Esophagus (tissue), 2 donors: Measurements from ENCODE around the gene LPIN2. TPM values are rescaled to one million over a fixed set of nuclear protein-coding genes. Genes with fewer than 3 reads are reported as not detected.

Source experiments
- H3K27ac ChIP-seq, 2 donors: one replicate each; pipeline ENCODE4 v1.5.1; 2013; ENCODE audit warnings: low read depth in 2 of 2, mild to moderate bottlenecking in 2 of 2, inconsistent platforms in 1 of 2, low read length in 1 of 2, moderate library complexity in 1 of 2
- H3K27me3 ChIP-seq, 2 donors: one replicate each; pipeline ENCODE4 v1.6.1; 2013; ENCODE audit warnings: low read length in 2 of 2, control low read depth in 1 of 2, mild to moderate bottlenecking in 1 of 2; ENCODE audit not compliant: insufficient read depth in 2 of 2, control insufficient read depth in 1 of 2
- H3K36me3 ChIP-seq, 2 donors: one replicate each; pipeline ENCODE4 v1.6.1; 2013; ENCODE audit warnings: low read length in 1 of 2; ENCODE audit not compliant: control insufficient read depth in 2 of 2, insufficient read depth in 2 of 2
- H3K4me1 ChIP-seq, 2 donors: one replicate each; pipeline ENCODE4 v1.6.1; 2013; ENCODE audit warnings: low read length in 1 of 2; ENCODE audit not compliant: control insufficient read depth in 2 of 2, insufficient read depth in 2 of 2
- H3K4me3 ChIP-seq, 2 donors: one replicate each; pipeline ENCODE4 v1.5.1; 2013; ENCODE audit warnings: low read length in 2 of 2, mild to moderate bottlenecking in 2 of 2, low read depth in 1 of 2, moderate library complexity in 1 of 2
- H3K9me3 ChIP-seq, 2 donors: one replicate each; pipeline ENCODE4 v1.6.1; 2013; ENCODE audit warnings: mild to moderate bottlenecking in 2 of 2, low read depth in 1 of 2, low read length in 1 of 2, moderate library complexity in 1 of 2; ENCODE audit not compliant: control insufficient read depth in 2 of 2, insufficient read depth in 1 of 2
- WGBS, 2 donors: extraction: QIAGEN DNeasy Blood & Tissue Kit; methylation state at CpG; one replicate each; pipeline ENCODE4 v1.1.7; 2013; 5-methylcytosine and 5-hydroxymethylcytosine counted together
- polyA plus RNA-seq, 2 donors: library from polyadenylated mRNA; stranded (reverse); fragments of 200-250 nt; gene quantifications; one replicate each; pipeline ENCODE4 v1.2.3, GENCODE V29; 2013
- donor health status: healthy with polysubstance abuse.
- donor health status: Bipolar disorder and iron deficiency.

Gene LPIN2
- polyA plus RNA-seq, 2 donors, result 6.2 to 10.9 TPM

GRCh38 chr18:2967820-2968219 is 45.1 kb downstream of the LPIN2 start:
- no peak overlapping the region for H3K4me3 ChIP-seq
- H3K4me1 ChIP-seq, result peaks cover 3 to 5% of the 10 kb centered on the region in 2 donors
- H3K9me3 ChIP-seq, result no peaks in the 10 kb centered on the region
- no peaks in the 10 kb centered on the region for H3K27me3 ChIP-seq
- no peak overlapping the region for H3K27ac ChIP-seq
- WGBS, 2 donors, result 79 to 85% methylated on average over 8 of the region's 8 CpGs
- H3K36me3 ChIP-seq, result no peaks in the 10 kb centered on the region

DNA sequence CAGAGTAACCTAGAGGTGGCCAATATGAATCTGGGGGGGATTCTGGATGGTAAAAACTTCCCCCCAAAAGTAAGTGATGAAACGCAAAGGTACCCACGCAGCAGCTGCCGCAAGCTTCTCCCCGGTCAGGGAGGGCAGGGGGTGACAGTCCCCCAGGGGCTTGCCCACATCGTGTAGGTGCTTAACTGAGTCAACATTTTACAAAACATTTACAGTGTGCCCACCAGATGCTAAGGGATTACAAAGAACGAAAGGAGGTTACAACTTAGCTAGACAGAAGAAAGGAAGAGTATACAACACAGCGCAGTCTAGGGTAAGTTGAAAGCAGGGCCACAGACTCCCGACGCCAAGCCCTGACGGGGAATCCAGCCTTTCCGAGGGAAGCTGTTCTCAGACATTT is 45.6 kb downstream of the LPIN2 start:
- no peaks in the 10 kb centered on the region for H3K27me3 ChIP-seq
- H3K27ac ChIP-seq, result no peak overlapping the region
- H3K9me3 ChIP-seq, result no peaks in the 10 kb centered on the region
- peaks cover 3 to 5% of the 10 kb centered on the region in 2 donors for H3K4me1 ChIP-seq
- 86 to 88% methylated on average over 11 of the region's 11 CpGs for WGBS, 2 donors
- no peak overlapping the region for H3K4me3 ChIP-seq
- H3K36me3 ChIP-seq, result no peaks in the 10 kb centered on the region

DNA sequence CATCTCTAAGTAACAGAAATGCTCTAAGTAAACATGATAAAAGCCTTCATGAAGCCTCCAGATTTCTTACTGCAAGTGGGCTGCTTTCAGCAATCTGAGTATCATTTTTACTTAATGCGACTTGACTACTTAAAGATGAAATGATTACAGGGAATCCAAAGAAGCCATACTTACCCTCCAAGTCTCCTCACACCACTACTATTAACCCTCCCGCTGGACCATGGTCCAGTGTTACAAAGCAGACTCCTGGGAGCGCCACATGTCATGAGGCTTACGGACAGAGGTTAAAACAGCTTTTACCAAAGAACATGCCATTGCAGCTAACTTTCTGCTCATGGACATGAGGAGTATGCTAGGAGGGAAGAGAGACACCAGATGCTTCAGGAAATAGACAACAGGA is 46.4 kb downstream of the LPIN2 start:
- Histone ChIP-seq H3K27me3 (no peaks in the 10 kb centered on the region), H3K27ac (peak overlapping the region in 1 of 2 donors; percentile 42), H3K36me3 (no peaks in the 10 kb centered on the region), H3K4me3 (no peak overlapping the region), H3K9me3 (no peaks in the 10 kb centered on the region), H3K4me1 (peaks cover 3 to 5% of the 10 kb centered on the region in 2 donors)
- 91 to 94% methylated on average over 4 of the region's 4 CpGs for WGBS, 2 donors

DNA sequence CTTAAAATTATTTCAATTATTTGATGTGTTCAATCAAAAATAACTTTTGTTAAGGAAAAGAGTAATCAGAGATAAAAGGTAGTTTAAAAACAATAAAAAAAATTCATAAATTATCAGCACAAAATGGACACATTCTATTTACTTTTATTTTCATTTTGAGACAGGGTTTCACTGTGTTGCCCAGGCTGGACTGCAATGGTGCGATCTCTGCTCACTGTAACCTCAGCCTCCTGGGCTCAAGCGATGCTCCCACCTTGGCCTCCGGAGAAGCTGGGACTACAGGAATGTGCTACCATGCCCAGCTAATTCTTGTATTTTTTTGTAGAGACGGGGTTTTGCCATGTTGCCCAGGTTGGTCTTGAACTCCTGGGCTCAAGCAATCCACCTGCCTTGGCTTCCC is 47.1 kb downstream of the LPIN2 start:
- Histone ChIP-seq H3K4me3 (no peak overlapping the region), H3K27me3 (no peaks in the 10 kb centered on the region), H3K27ac (no peak overlapping the region), H3K9me3 (no peaks in the 10 kb centered on the region), H3K4me1 (peaks cover 2 to 3% of the 10 kb centered on the region in 2 donors), H3K36me3 (no peaks in the 10 kb centered on the region)
- 95 to 97% methylated on average over 4 of the region's 4 CpGs for WGBS, 2 donors

- Histone ChIP-seq H3K27me3 (no peaks in the 10 kb centered on the region), H3K36me3 (no peaks in the 10 kb centered on the region), H3K4me1 (no peaks in the 10 kb centered on the region), H3K4me3 (no peak overlapping the region), H3K9me3 (no peaks in the 10 kb centered on the region), H3K27ac (no peak overlapping the region)
- 78 to 81% methylated on average over 8 of the region's 8 CpGs for WGBS, 2 donors
These were observed 48.5 kb downstream of the LPIN2 start for GRCh38 chr18:2964361-2965010.

Other genes with a start within 250 kb of the LPIN2 start
- gene EMILIN2, start 166.1 kb downstream of the LPIN2 start, polyA plus RNA-seq, result 1 to 10 TPM; 1.3 to 2.0 TPM
- 1 to 10 TPM; 1.6 to 1.7 TPM for gene MYOM1, start 206.8 kb upstream of the LPIN2 start, polyA plus RNA-seq
- gene MYL12A, start 234.7 kb upstream of the LPIN2 start, polyA plus RNA-seq, result 100 to 1,000 TPM; 342 to 364 TPM
- gene MYL12B, start 249.0 kb upstream of the LPIN2 start, polyA plus RNA-seq, result 100 to 1,000 TPM; 573 to 578 TPM